NCI-H748 (cell line): ENCODE results near the gene CFI.

Experiments
- DNase-seq: peaks from one replicate; lab custom pipeline; 2025; ENCODE audit not compliant: unreplicated experiment; lab: John Stamatoyannopoulos, UW

CFI gene

GRCh38 chr4:109698656-109699055 lies 103.1 kb downstream of the CFI start:
- no peak for DNase-seq

- no peak for DNase-seq
These were observed 110.3 kb downstream of the CFI start for GRCh38 chr4:109691411-109691920.
